HepG2 (cell line): Measurements from ENCODE around the gene REEP3. TPM values are rescaled to one million over a fixed set of nuclear protein-coding genes. Genes with fewer than 3 reads are reported as not detected.

Experiments used
- ATAD3A ChIP-seq: sonication (generic); formaldehyde crosslinking; IDR thresholded peaks from 2 replicates; pipeline ENCODE4 v1.4.0; 2020; ENCODE audit warnings: missing genetic modification reagents
- BCL3 ChIP-seq: sonication (generic); formaldehyde crosslinking; IDR thresholded peaks from 2 replicates; pipeline ENCODE4 v1.5.1; 2020; ENCODE audit warnings: mild to moderate bottlenecking, missing genetic modification reagents, moderate library complexity
- DMAP1 ChIP-seq: IDR thresholded peaks from 2 replicates; pipeline ENCODE4 v1.6.1; 2016
- DR1 ChIP-seq: sonication (generic); formaldehyde crosslinking; IDR thresholded peaks from 2 replicates; pipeline ENCODE4 v1.8.0; 2021; ENCODE audit warnings: mild to moderate bottlenecking, missing genetic modification reagents, inconsistent platforms
- HOXA3 ChIP-seq: sonication (generic); formaldehyde crosslinking; IDR thresholded peaks from 2 replicates; pipeline ENCODE4 v1.5.0; 2020; ENCODE audit warnings: missing genetic modification reagents
- KMT2A ChIP-seq: sonication (generic); formaldehyde crosslinking; IDR thresholded peaks from 2 replicates; pipeline ENCODE4 v1.4.0; 2020; ENCODE audit warnings: missing genetic modification reagents
- KMT2B ChIP-seq: IDR thresholded peaks from 2 replicates; pipeline ENCODE4 v1.6.1; 2016; ENCODE audit warnings: missing genetic modification reagents, missing compliant biosample characterization
- MAFG ChIP-seq: sonication (generic); formaldehyde crosslinking; IDR thresholded peaks from 2 replicates; pipeline ENCODE4 v1.5.1; 2020; ENCODE audit warnings: mild to moderate bottlenecking, missing genetic modification reagents
- MYC ChIP-seq: sonication (generic); formaldehyde crosslinking; IDR thresholded peaks from 2 replicates; pipeline ENCODE4 v1.9.0; 2021; ENCODE audit warnings: missing genetic modification reagents, borderline replicate concordance
- RCOR2 ChIP-seq: IDR thresholded peaks from 2 replicates; pipeline ENCODE4 v1.6.1; 2016; ENCODE audit warnings: missing biosample characterization, missing genetic modification reagents
- SALL2 ChIP-seq: sonication (generic); formaldehyde crosslinking; IDR thresholded peaks from 2 replicates; pipeline ENCODE4 v1.8.1; 2023; ENCODE audit warnings: mild to moderate bottlenecking, missing genetic modification reagents, inconsistent platforms
- WIZ ChIP-seq: sonication (generic); formaldehyde crosslinking; IDR thresholded peaks from 2 replicates; pipeline ENCODE4 v1.5.1; 2020; ENCODE audit warnings: mild to moderate bottlenecking, missing genetic modification reagents
- XRCC5 ChIP-seq: fragments of 200-400 bp; formaldehyde crosslinking; optimal IDR thresholded peaks from 2 replicates; pipeline ENCODE3; 2017; ENCODE audit warnings: mild to moderate bottlenecking, low read length
- ZNF12 ChIP-seq: sonication (generic); formaldehyde crosslinking; IDR thresholded peaks from 2 replicates; pipeline ENCODE4 v1.5.0; 2020; ENCODE audit warnings: missing genetic modification reagents
- ZNF263 ChIP-seq: sonication (generic); formaldehyde crosslinking; IDR thresholded peaks from 2 replicates; pipeline ENCODE4 v1.4.0; 2020; ENCODE audit warnings: missing genetic modification reagents
- ZNF264 ChIP-seq: sonication (generic); formaldehyde crosslinking; IDR thresholded peaks from 2 replicates; pipeline ENCODE4 v1.4.0; 2020; ENCODE audit warnings: missing genetic modification reagents
- ZNF280B ChIP-seq: sonication (generic); formaldehyde crosslinking; IDR thresholded peaks from 2 replicates; pipeline ENCODE4 v1.5.0; 2020; ENCODE audit warnings: missing genetic modification reagents, mild to moderate bottlenecking, borderline replicate concordance
- ZNF331 ChIP-seq: sonication (generic); formaldehyde crosslinking; IDR thresholded peaks from 2 replicates; pipeline ENCODE4 v1.4.0; 2020; ENCODE audit warnings: missing genetic modification reagents
- ZNF34 ChIP-seq: sonication (generic); formaldehyde crosslinking; IDR thresholded peaks from 2 replicates; pipeline ENCODE4 v1.4.0; 2020; ENCODE audit warnings: mild to moderate bottlenecking, missing genetic modification reagents, borderline replicate concordance
- ZNF552 ChIP-seq: sonication (generic); formaldehyde crosslinking; IDR thresholded peaks from 2 replicates; pipeline ENCODE4 v1.9.0; 2022; ENCODE audit warnings: missing genetic modification reagents, mild to moderate bottlenecking, borderline replicate concordance
- ZNF567 ChIP-seq: sonication (generic); formaldehyde crosslinking; IDR thresholded peaks from 2 replicates; pipeline ENCODE4 v1.8.1; 2023; ENCODE audit warnings: mild to moderate bottlenecking, missing genetic modification reagents, borderline replicate concordance
- ZNF569 ChIP-seq: sonication (generic); formaldehyde crosslinking; IDR thresholded peaks from 2 replicates; pipeline ENCODE4 v1.5.0; 2020; ENCODE audit warnings: mild to moderate bottlenecking, missing genetic modification reagents, moderate library complexity, borderline replicate concordance
- ZNF720 ChIP-seq: sonication (generic); formaldehyde crosslinking; IDR thresholded peaks from 2 replicates; pipeline ENCODE4 v1.4.0; 2020; ENCODE audit warnings: missing genetic modification reagents
- polyA plus RNA-seq, 8 experiments: library from polyadenylated mRNA; depleted of rRNA in 3 of 8; stranded (reverse) in 7 of 8; unstranded in 1 of 8; fragments of >200 nt; fragmentation: Illumina TruSeq in 4 of 8; extraction: Trizol in 4 of 8; gene quantifications; 2 replicates each; pipeline versions ENCODE4 v1.2.1 to v1.2.3, GENCODE V29; 2011 to 2016; ENCODE audit warnings: low read depth in 4 of 8, missing spikeins in 1 of 8, mixed read lengths in 1 of 8; ENCODE audit not compliant: insufficient read depth in 1 of 8
- total RNA-seq, 5 experiments: library from RNA; depleted of rRNA; stranded (reverse); fragments of >200 nt; fragmentation: Illumina TruSeq; extraction: Trizol; gene quantifications; 2 replicates each; pipeline ENCODE4 v1.2.3, GENCODE V29; 2016; ENCODE audit warnings: low read depth in 1 of 5
- TF ChIP-seq, protein P1 (sequence below): sonication (generic); formaldehyde crosslinking; IDR thresholded peaks from 2 replicates; pipeline ENCODE4 v1.4.0; 2020; ENCODE audit warnings: missing genetic modification reagents, borderline replicate concordance

The REEP3 gene
- total and polyA plus RNA-seq, 2 of the 13 experiments (the other 11 are each of a cell fraction or from before 2014, with no cell fraction given), result 7.1 to 31.4 TPM

- no peak; the same call in 1 of the 2 replicates for TF ChIP-seq BCL3 (CRISPR knock-in tag)
- peak; percentile 59; the same call in 1 of the 2 replicates for TF ChIP-seq KMT2B (CRISPR knock-in tag)
- TF ChIP-seq KMT2A, result peak; percentile 79; the same call in 1 of the 2 replicates
- no peak for TF ChIP-seq XRCC5
- TF ChIP-seq ZNF263 (CRISPR knock-in tag), result peak; percentile 46; the same call in 1 of the 2 replicates
- TF ChIP-seq ZNF264 (CRISPR knock-in tag), result peak; percentile 64; the same call in 1 of the 2 replicates
- no peak for TF ChIP-seq ZNF569 (CRISPR knock-in tag)
- peak; percentile 68 for TF ChIP-seq DMAP1
- TF ChIP-seq MAFG (CRISPR knock-in tag), result no peak
- TF ChIP-seq ZNF567 (CRISPR knock-in tag), result no peak
- TF ChIP-seq HOXA3, result peak; percentile 12; the same call in 1 of the 2 replicates
- no peak for TF ChIP-seq ATAD3A (CRISPR knock-in tag)
- no peak for TF ChIP-seq RCOR2 (CRISPR knock-in tag)
- TF ChIP-seq, protein P1, sequence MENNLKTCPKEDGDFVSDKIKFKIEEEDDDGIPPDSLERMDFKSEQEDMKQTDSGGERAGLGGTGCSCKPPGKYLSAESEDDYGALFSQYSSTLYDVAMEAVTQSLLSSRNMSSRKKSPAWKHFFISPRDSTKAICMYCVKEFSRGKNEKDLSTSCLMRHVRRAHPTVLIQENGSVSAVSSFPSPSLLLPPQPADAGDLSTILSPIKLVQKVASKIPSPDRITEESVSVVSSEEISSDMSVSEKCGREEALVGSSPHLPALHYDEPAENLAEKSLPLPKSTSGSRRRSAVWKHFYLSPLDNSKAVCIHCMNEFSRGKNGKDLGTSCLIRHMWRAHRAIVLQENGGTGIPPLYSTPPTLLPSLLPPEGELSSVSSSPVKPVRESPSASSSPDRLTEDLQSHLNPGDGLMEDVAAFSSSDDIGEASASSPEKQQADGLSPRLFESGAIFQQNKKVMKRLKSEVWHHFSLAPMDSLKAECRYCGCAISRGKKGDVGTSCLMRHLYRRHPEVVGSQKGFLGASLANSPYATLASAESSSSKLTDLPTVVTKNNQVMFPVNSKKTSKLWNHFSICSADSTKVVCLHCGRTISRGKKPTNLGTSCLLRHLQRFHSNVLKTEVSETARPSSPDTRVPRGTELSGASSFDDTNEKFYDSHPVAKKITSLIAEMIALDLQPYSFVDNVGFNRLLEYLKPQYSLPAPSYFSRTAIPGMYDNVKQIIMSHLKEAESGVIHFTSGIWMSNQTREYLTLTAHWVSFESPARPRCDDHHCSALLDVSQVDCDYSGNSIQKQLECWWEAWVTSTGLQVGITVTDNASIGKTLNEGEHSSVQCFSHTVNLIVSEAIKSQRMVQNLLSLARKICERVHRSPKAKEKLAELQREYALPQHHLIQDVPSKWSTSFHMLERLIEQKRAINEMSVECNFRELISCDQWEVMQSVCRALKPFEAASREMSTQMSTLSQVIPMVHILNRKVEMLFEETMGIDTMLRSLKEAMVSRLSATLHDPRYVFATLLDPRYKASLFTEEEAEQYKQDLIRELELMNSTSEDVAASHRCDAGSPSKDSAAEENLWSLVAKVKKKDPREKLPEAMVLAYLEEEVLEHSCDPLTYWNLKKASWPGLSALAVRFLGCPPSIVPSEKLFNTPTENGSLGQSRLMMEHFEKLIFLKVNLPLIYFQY (CRISPR knock-in tag), result peak; percentile 62; the same call in 1 of the 2 replicates
- TF ChIP-seq ZNF331 (CRISPR knock-in tag), result 0 out of 2 replicates have a peak, but pooled peaks have one; percentile 20
- TF ChIP-seq ZNF720 (CRISPR knock-in tag), result no peak
- no peak for TF ChIP-seq ZNF34 (CRISPR knock-in tag)
- TF ChIP-seq ZNF280B, result peak; percentile 86; the same call in 1 of the 2 replicates
- TF ChIP-seq ZNF12, result no peak
- peak; percentile 53; the same call in 1 of the 2 replicates for TF ChIP-seq MYC
- no peak for TF ChIP-seq SALL2 (CRISPR knock-in tag)
- TF ChIP-seq DR1 (CRISPR knock-in tag), result no peak
- TF ChIP-seq WIZ (CRISPR knock-in tag), result 0 out of 2 replicates have a peak, but pooled peaks have one; percentile 61
- TF ChIP-seq ZNF552, result no peak; the same call in 1 of the 2 replicates
Measured at GRCh38 chr10:63520500-63521415, at the start of gene REEP3 (continued).
